Body of pancreas (tissue), 4 donors: ENCODE results near the gene PHC2. TPM values are rescaled to one million over a fixed set of nuclear protein-coding genes. Genes with fewer than 3 reads are reported as not detected.

Experiments used
- ATAC-seq: fragments of 150-250 bp; one replicate; pipeline ENCODE4 v1.9.1; 2016
- DNase-seq, 4 donors: peaks; one replicate each; pipeline ENCODE4 v3.0.0-alpha.2; 2019
- H3K27ac ChIP-seq, 4 donors: fragments of 200-600 bp; sonication (generic); 1 replicate in 3 of 4; 2 replicates in 1 of 4; pipeline versions ENCODE4 v1.5.1 to v1.6.1; 2016 to 2019; ENCODE audit warnings: mild to moderate bottlenecking in 1 of 4, mixed read lengths in 1 of 4, moderate library complexity in 1 of 4
- H3K27me3 ChIP-seq, 2 donors: fragments of 200-600 bp; sonication (generic); one replicate each; pipeline ENCODE4 v1.6.0; 2016; ENCODE audit warnings: mild to moderate bottlenecking in 1 of 2
- H3K36me3 ChIP-seq, 2 donors: fragments of 200-600 bp; sonication (generic); replicated peaks in 1 of 2; 2 replicates each; pipeline ENCODE4 v1.5.1; 2016; ENCODE audit warnings: low read depth in 2 of 2; ENCODE audit not compliant: insufficient read depth in 1 of 2
- H3K4me1 ChIP-seq: fragments of 200-600 bp; sonication (generic); one replicate; pipeline ENCODE4 v1.6.0; 2016
- H3K4me3 ChIP-seq, 2 donors: fragments of 200-600 bp; sonication (generic); 1 replicate in 1 of 2; 2 replicates in 1 of 2; pipeline ENCODE4 v1.5.1; 2016 to 2019
- H3K9me3 ChIP-seq, 3 donors: fragments of 200-600 bp; sonication (generic); 1 replicate in 2 of 3; 2 replicates in 1 of 3; pipeline ENCODE4 v1.5.1; 2016
- POLR2A ChIP-seq, 3 donors: fragments of 450-650 bp; IDR thresholded peaks; one replicate each; pipeline ENCODE4 v1.6.1; 2016; ENCODE audit warnings: antibody characterized with exemption in 3 of 3, mild to moderate bottlenecking in 2 of 3
- WGBS, 2 donors: methylation state at CpG; one replicate each; pipeline ENCODE4 v1.1.5; 2017; 5-methylcytosine and 5-hydroxymethylcytosine counted together
- intact Hi-C: fragments of 100-400 bp; cut with DNase I; formaldehyde crosslinking; loops from one replicate; pipeline ENCODE4 v1.15.1; 2023
- total RNA-seq, 2 donors: library from RNA; depleted of rRNA; stranded (reverse); fragments of >200 nt; gene quantifications; one replicate each; pipeline ENCODE4 v1.1.0, GENCODE V29; 2016
- TF ChIP-seq, protein P1 (sequence below), 7 experiments: fragments of 450-650 bp in 4 of 7; fragments of 200-600 bp in 3 of 7; sonication (generic) in 3 of 7; IDR thresholded peaks; one replicate each; pipeline ENCODE4 v1.5.1; 2016 to 2019; ENCODE audit warnings: antibody characterized with exemption in 7 of 7

PHC2 gene
- total RNA-seq, 2 donors from 2014 or later: 41.8 to 44.5 TPM

DNA sequence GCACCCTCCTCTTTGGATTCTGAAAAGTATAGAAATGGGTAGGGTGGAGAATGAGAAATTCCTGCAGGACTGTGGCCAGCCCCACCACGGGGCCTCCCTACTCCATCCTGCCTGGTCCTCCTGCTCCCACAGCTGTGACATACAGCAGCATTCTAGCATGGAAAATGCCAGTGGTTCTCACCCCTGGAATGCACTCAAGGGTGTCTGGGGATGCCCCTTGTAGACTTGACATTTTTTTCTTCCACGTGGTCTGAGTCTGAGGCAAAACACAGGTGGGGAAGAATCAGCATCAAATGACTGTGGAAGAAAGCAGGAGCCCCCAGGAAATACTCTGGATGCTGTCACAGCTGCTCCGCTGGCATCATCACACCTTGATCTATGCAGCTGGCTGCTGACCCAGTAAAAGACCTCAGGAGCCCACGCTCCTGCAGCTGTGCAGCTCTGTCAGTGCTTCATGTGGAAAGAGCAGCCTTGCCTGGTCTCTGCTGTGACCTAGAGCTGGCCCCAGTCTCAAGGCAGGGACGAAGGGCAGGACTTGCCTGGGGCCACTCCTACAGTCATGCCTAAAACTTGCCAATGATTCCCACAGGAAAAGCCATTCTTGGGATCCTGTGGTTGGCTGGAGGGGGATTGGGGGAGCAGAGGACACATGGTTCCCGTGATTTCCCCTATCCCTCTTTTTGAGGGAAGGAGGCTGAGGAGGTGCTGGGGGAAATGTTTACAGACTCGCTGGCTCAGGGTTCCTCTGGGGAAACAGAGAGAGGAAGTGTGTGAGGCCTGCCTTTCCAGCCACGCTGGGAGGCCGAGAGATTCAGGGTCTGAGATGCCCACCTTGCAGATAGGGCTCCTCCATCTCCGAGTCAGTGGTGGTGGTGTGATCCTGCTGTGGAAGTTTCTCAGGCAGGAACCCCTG is 99.2 kb downstream of the PHC2 start:
- ATAC-seq: no peak
- Histone ChIP-seq H3K4me1 (peaks cover 52% of the 10 kb centered on the region), H3K36me3 (peaks cover 26 to 35% of the 10 kb centered on the region in 2 donors), H3K27ac (peak overlapping the region in 2 of 4 donors; percentile 1 to 44), H3K27me3 (no peaks in the 10 kb centered on the region), H3K9me3 (no peaks in the 10 kb centered on the region), H3K4me3 (no peak overlapping the region)
- 76 to 83% methylated on average over 10 of the region's 10 CpGs for WGBS, 2 donors
- no peak for DNase-seq
- intact Hi-C loops: no loop called here
- no peak for TF ChIP-seq POLR2A (IDR thresholded peaks at IDR 0.05)
- TF ChIP-seq, protein P1, sequence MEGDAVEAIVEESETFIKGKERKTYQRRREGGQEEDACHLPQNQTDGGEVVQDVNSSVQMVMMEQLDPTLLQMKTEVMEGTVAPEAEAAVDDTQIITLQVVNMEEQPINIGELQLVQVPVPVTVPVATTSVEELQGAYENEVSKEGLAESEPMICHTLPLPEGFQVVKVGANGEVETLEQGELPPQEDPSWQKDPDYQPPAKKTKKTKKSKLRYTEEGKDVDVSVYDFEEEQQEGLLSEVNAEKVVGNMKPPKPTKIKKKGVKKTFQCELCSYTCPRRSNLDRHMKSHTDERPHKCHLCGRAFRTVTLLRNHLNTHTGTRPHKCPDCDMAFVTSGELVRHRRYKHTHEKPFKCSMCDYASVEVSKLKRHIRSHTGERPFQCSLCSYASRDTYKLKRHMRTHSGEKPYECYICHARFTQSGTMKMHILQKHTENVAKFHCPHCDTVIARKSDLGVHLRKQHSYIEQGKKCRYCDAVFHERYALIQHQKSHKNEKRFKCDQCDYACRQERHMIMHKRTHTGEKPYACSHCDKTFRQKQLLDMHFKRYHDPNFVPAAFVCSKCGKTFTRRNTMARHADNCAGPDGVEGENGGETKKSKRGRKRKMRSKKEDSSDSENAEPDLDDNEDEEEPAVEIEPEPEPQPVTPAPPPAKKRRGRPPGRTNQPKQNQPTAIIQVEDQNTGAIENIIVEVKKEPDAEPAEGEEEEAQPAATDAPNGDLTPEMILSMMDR (IDR thresholded peaks at IDR 0.05): no peak

DNA sequence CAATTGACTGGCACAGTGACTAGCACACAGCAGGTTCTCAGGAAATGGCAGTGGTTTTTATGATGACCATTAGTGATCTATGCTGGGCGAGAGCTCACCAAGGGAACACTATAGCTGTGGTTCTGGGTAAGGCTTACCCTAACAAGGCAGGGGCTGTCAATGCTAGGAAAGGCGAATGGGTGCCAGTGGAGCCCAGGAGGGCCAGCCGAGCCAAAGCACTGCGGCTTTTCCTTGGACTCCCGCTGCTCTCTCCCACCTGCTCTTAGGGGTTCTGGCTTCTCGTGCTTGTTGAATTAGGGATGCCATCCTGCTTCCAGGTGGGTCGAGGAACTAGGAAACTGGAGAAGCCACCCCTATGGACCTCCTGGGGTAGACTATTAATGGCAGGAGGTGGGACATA is 100.0 kb downstream of the PHC2 start:
- DNase-seq: no peak
- Histone ChIP-seq H3K4me3 (no peak overlapping the region), H3K9me3 (no peaks in the 10 kb centered on the region), H3K4me1 (peaks cover 44% of the 10 kb centered on the region), H3K27ac (no peak overlapping the region), H3K27me3 (no peaks in the 10 kb centered on the region), H3K36me3 (peaks cover 26 to 43% of the 10 kb centered on the region in 2 donors)
- intact Hi-C loops: no loop called here
- WGBS, 2 donors: 91 to 93% methylated on average over 7 of the region's 7 CpGs
- ATAC-seq: no peak
- no peak for TF ChIP-seq POLR2A (IDR thresholded peaks at IDR 0.05)
- TF ChIP-seq, protein P1 (IDR thresholded peaks at IDR 0.05): no peak

DNA sequence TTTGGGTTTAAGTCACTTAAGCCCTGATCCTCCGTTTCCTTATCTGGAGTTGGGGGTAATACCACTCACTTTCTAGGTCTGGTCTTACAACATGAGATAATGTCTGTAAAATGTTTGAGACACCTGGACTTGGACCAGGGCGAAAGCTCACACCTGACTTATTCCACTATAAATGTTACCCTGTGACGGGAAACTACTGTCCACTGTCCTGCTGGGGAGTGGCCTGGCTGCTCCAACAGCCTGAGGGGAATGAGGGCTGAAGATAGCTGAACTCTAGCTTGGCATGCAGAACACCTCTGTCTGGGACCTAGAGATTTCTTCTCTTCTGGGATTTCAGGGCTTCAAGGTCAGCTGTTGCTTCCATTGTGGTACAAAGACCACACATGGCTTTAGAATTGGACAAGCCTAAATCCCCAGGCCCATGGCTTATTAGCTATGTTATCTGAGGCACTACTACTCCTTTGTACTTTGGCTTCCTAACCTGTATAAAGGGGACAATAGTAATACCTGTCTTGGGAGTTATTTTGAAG is 100.5 kb downstream of the PHC2 start:
- DNase-seq (no peak), ATAC-seq (no peak)
- Histone ChIP-seq H3K9me3 (no peaks in the 10 kb centered on the region), H3K4me1 (peaks cover 41% of the 10 kb centered on the region), H3K27me3 (no peaks in the 10 kb centered on the region), H3K36me3 (peaks cover 26 to 48% of the 10 kb centered on the region in 2 donors), H3K27ac (no peak overlapping the region), H3K4me3 (no peak overlapping the region)
- intact Hi-C loops: no loop called here
- TF ChIP-seq, protein P1 (IDR thresholded peaks at IDR 0.05): no peak
- no peak for TF ChIP-seq POLR2A (IDR thresholded peaks at IDR 0.05)
- 94 to 95% methylated on average over 2 to 3 of the region's 3 CpGs for WGBS, 2 donors

DNA sequence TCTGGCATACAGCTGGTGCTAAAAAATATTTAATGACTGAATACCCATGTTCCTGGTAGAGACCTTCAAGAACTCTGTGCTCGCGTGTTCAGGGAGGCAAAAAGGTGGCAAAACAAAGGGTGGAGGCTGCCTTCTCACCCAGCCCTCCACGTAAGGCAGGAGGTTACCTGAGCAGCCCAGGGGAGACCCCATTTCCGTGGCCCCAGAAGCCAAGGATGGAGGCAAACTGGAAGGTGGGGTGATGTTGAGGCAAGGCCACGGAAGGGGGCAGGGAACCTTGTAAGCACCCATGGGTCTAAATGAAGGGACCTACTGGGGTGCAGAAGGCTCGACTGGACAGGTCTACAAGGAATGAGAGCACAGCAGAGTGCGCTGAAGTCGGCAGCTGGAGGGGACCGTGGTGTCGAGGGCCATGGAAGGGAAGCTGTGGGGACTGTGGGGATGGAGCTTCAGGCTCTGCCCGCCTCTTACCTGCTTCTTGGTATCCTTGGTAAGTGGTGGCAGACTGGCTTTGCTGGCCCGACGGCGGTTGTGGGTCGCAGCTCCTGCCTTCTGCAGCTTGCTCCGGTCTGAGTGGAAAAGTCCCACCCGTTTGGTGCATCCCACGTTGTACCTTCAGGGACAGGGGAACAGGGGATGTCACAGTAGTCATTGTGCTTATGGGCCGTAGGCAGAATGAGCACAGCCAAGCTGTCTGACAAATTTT is 101.1 kb downstream of the PHC2 start:
- no peak for DNase-seq
- peaks cover 34% of the 10 kb centered on the region for H3K4me1 ChIP-seq
- intact Hi-C loops: no loop called here
- peaks cover 32 to 55% of the 10 kb centered on the region in 2 donors for H3K36me3 ChIP-seq
- H3K4me3 ChIP-seq: no peak overlapping the region
- TF ChIP-seq, protein P1 (IDR thresholded peaks at IDR 0.05): no peak
- TF ChIP-seq POLR2A (IDR thresholded peaks at IDR 0.05): no peak
- no peaks in the 10 kb centered on the region for H3K27me3 ChIP-seq
- 91% methylated on average over 17 to 19 of the region's 19 CpGs for WGBS, 2 donors
- no peak for ATAC-seq
- no peak overlapping the region for H3K27ac ChIP-seq
- H3K9me3 ChIP-seq: no peaks in the 10 kb centered on the region
